Vagina (tissue), 2 donors: Measurements from ENCODE around the gene LYPD3.

Source experiments
- POLR2A ChIP-seq, 2 donors: fragments of 450-650 bp; IDR thresholded peaks; one replicate each; pipeline ENCODE4 v1.6.1; 2017; ENCODE audit warnings: antibody characterized with exemption in 2 of 2, mild to moderate bottlenecking in 2 of 2, moderate library complexity in 2 of 2
- TF ChIP-seq, protein P1 (sequence below), 3 experiments: fragments of 450-650 bp in 2 of 3; fragments of 200-600 bp in 1 of 3; sonication (generic) in 1 of 3; IDR thresholded peaks; one replicate each; pipeline ENCODE4 v1.5.1; 2017 to 2019; ENCODE audit warnings: antibody characterized with exemption in 3 of 3, mild to moderate bottlenecking in 2 of 3, moderate library complexity in 2 of 3

DNA sequence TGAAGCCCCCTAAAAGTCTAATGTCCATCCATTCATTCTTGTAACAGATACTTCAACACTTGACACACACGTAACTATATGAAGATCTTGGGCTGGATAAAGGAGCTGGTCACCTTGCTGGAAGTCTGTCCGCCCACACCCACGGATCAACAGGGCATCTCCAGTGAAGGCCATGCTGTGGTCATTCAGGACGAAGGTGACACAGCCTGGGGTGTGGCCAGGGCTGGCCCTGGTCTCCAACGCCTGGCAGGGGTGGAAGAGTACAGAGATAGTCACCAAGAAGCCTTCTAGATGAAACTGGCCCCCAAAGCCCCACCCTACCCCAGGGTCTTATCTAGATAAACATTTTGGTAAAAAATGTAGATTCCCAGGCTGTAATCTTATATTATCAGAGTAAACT lies 45.9 kb upstream of the LYPD3 start:
- TF ChIP-seq, protein P1, sequence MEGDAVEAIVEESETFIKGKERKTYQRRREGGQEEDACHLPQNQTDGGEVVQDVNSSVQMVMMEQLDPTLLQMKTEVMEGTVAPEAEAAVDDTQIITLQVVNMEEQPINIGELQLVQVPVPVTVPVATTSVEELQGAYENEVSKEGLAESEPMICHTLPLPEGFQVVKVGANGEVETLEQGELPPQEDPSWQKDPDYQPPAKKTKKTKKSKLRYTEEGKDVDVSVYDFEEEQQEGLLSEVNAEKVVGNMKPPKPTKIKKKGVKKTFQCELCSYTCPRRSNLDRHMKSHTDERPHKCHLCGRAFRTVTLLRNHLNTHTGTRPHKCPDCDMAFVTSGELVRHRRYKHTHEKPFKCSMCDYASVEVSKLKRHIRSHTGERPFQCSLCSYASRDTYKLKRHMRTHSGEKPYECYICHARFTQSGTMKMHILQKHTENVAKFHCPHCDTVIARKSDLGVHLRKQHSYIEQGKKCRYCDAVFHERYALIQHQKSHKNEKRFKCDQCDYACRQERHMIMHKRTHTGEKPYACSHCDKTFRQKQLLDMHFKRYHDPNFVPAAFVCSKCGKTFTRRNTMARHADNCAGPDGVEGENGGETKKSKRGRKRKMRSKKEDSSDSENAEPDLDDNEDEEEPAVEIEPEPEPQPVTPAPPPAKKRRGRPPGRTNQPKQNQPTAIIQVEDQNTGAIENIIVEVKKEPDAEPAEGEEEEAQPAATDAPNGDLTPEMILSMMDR (IDR thresholded peaks at IDR 0.05): no peak
- TF ChIP-seq POLR2A (IDR thresholded peaks at IDR 0.05): no peak
